22Rv1 (cell line): ENCODE results near the gene SLC7A8.
A peak's percentile ranks its signal among the peaks of the same experiment; 100 is the strongest.

Experiments
- H3K27ac ChIP-seq: fragments of 450-650 bp; 2 replicates; pipeline ENCODE4 v1.5.1; 2017
- CTCF ChIP-seq: fragments of 450-650 bp; IDR thresholded peaks from 2 replicates; pipeline ENCODE4 v1.5.1; 2017; ENCODE audit warnings: mild to moderate bottlenecking
- ZFX ChIP-seq: fragments of 450-650 bp; IDR thresholded peaks from 2 replicates; pipeline ENCODE4 v1.6.1; 2017; ENCODE audit warnings: antibody characterized with exemption, borderline replicate concordance

Gene SLC7A8

GRCh38 chr14:23090254-23090636 lies 93.2 kb downstream of the SLC7A8 start:
- no peak for TF ChIP-seq ZFX
- TF ChIP-seq CTCF = no peak
- H3K27ac ChIP-seq = peak overlapping the region; percentile 3; the same call in 1 of the 2 replicates

GRCh38 chr14:23089498-23090253 lies 93.8 kb downstream of the SLC7A8 start:
- TF ChIP-seq CTCF (no peak), ZFX (no peak)
- peak overlapping the region; percentile 3; the same call in 1 of the 2 replicates for H3K27ac ChIP-seq

GRCh38 chr14:23086565-23086964 lies 96.9 kb downstream of the SLC7A8 start:
- no peak for TF ChIP-seq CTCF
- no peak for TF ChIP-seq ZFX
- H3K27ac ChIP-seq = no peak overlapping the region

GRCh38 chr14:23085458-23085857 lies 98.0 kb downstream of the SLC7A8 start:
- no peak for TF ChIP-seq ZFX
- no peak overlapping the region for H3K27ac ChIP-seq

GRCh38 chr14:23080474-23080873 lies 103.0 kb downstream of the SLC7A8 start:
- TF ChIP-seq CTCF = no peak
- TF ChIP-seq ZFX = no peak
- H3K27ac ChIP-seq = no peak overlapping the region

GRCh38 chr14:23079716-23080115 lies 103.7 kb downstream of the SLC7A8 start:
- TF ChIP-seq CTCF = no peak
- no peak for TF ChIP-seq ZFX
- no peak overlapping the region for H3K27ac ChIP-seq

GRCh38 chr14:23078692-23079116 lies 104.8 kb downstream of the SLC7A8 start:
- no peak for TF ChIP-seq CTCF
- TF ChIP-seq ZFX = no peak
- peak overlapping the region; percentile 17; the same call in 1 of the 2 replicates for H3K27ac ChIP-seq
